Measurements from ENCODE around the gene USP22.

- TF ChIP-seq CTCF (IDR thresholded peaks at IDR 0.05; ENCODE audit: low read depth, low read length) (no peak), POLR2A (IDR thresholded peaks at IDR 0.05; ENCODE audit: extremely low read depth, insufficient read length) (no peak), MYC (IDR thresholded peaks at IDR 0.05; ENCODE audit: low read depth, low read length) (no peak)
- TF ChIP-seq, protein P1, sequence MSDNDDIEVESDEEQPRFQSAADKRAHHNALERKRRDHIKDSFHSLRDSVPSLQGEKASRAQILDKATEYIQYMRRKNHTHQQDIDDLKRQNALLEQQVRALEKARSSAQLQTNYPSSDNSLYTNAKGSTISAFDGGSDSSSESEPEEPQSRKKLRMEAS (IDR thresholded peaks at IDR 0.05; ENCODE audit: low read depth, low read length) = no peak
Measured at GRCh38 chr17:20952183-20952582, 90.6 kb downstream of the USP22 start.

Measured in NB4 (cell line).